Right lobe of liver (tissue), 4 donors: ENCODE data around the gene TLE2.

Experiments
- CTCF ChIP-seq, 4 donors: fragments of 200-600 bp in 3 of 4; fragments of 450-650 bp in 1 of 4; IDR thresholded peaks; one replicate each; pipeline versions ENCODE4 v1.5.1 to v1.8.0; 2016 to 2022; ENCODE audit warnings: antibody characterized with exemption in 4 of 4, mild to moderate bottlenecking in 2 of 4
- POLR2A ChIP-seq: fragments of 450-650 bp; IDR thresholded peaks from one replicate; pipeline ENCODE4 v1.6.1; 2017; ENCODE audit warnings: antibody characterized with exemption, mild to moderate bottlenecking
- donor health status: DM: no; HTN: no; CAD: no.
- donor health status: DM: no; HTN: no; CAD: no.
- donor health status: DM: no; HTN: yes; CAD: no.

GRCh38 chr19:3036119-3036976 is 7.3 kb upstream of the TLE2 start:
- TF ChIP-seq CTCF (IDR thresholded peaks at IDR 0.05) (no peak), POLR2A (peak; percentile 35)
